Amygdala (tissue), 56 donors: Measurements from ENCODE around the gene OSBPL5.

Source experiments
- DNase-seq, 56 donors: peaks; one replicate each; lab custom pipeline; 2025; lab: John Stamatoyannopoulos, UW

Gene OSBPL5

DNA sequence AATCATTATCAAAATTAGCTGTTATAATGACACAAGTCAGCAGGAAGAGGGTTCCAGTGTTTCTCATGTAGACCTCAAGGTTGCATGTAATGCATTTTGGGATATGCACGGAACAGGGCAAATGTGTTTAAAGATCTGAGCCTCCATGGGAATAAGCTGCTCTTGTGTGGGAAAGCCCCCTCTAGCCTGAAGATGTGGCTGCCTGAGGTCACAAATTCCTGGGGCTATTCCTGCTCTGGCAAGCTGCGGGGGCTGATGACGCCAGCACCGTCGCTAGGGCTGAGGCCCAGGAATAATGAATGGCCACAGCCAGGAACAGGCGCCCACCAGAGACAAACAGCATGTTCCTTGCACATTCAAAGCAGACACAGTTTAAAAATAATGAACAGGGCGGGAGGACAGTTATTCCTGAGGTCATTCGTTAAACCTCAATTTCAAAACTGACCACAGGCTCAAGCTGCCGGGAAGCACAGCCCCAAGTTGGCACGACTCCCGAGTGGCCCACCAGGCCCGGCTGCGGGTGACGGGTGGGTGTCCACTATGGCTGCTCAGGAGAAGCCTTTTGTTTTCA lies 11.7 kb downstream of the OSBPL5 start:
- peak in 13 of 56 donors; percentile 18 to 66 (median 37) for DNase-seq

DNA sequence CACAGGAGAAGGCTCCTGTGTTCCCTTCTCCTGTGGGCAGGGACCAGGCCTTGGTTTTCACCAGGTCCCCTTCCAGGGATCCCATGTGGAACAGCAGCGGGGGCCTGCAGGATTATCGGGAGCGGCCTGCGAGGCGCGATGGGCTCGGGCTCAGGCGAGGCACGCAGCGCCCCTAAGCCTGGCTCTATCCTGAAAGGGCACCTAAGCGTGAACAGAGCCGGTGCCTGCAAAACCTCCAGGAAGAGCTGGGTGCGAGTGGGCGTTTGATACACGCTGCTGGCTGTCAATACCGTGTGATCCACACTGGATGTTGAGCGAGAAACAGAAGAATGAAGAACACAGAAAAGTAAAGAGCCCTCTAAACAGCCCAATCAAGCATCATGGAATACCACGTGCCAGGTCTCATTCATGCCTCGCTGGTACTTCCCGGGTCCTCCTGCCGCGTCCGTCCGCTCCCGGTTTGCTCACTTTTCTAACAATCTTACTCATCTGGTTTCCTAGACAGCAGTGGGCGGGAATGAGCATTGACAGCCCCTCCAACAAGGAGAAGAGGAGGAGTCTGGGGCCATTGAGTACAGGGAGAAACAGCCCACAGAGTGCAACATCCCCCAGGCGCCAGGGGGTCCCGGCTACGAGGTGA lies 12.5 kb downstream of the OSBPL5 start:
- no peak for DNase-seq

DNA sequence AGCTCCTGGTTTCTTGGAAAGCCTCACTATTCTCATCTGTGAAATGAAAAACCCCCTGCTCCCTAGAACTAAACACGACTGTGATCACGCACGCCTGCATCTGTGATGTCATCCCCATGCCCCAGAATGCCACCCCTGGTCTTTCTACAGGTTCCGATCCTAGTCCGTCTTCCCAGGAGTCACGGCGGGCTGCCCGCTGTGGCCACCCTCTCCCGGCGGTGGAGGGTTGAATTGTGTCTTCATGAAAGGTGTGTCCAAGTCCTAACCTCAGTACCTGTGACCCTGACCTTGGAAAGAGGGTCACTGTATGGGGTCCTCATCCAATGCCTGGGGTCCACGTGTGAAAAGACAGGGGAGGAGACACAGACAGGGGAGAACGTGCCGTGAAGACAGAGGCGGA lies 14.4 kb downstream of the OSBPL5 start:
- DNase-seq = no peak

DNA sequence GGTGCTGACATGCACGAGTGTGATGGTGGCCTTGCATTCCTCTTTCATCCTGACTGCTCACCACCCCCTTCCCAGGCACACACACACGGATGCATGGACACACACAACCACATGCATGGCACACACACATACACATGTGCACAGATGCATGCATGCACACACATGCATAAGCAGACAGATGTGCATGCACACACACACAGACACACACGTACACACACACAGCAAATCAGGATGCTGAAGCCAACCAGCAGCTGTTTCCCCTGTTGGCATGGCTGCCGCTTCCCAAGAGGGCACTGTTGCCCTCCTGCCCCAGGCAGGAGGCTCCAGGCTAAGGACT lies 15.3 kb downstream of the OSBPL5 start:
- no peak for DNase-seq

DNA sequence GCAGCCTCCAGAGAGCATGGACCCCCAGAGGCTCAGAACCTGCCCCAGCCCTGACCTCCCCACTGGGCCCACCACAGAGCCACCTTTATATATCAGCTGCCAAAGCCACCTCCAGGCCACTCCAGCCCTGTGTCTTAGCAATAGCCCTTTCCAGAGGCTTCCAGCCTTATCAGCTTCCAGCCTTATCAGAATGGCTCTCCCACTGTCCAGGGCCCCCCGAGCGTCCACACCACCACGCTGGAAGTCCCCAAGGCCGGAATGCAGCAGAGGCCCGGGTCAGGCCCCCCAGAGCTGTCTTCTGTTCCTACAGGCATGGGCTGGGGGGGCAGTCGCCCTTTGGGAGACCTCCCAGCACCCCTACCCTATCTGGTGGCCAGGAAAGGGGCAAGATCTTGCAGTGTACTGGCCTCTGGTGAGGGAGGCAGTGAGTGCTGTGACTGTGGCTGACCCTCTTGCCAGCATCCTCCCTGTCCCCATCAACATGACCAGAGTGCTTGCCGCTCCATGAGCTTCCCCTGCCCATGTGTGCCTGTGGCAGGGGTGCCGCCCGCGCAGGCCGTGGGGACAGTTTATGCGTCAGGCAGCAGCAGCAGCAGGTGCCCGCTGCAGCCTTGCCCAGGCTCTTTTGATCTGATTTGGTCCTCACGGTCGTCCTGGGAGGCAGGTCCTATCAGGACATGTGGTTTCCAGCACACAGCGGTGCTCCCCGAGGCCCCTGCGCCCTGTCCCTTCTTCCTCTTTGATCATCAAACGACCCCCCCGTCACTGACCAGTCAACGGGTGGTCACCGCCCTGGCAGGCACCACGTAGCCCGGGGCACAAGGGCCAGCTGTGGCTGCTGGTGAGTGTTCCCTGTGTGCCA lies 15.9 kb downstream of the OSBPL5 start:
- no peak for DNase-seq

DNA sequence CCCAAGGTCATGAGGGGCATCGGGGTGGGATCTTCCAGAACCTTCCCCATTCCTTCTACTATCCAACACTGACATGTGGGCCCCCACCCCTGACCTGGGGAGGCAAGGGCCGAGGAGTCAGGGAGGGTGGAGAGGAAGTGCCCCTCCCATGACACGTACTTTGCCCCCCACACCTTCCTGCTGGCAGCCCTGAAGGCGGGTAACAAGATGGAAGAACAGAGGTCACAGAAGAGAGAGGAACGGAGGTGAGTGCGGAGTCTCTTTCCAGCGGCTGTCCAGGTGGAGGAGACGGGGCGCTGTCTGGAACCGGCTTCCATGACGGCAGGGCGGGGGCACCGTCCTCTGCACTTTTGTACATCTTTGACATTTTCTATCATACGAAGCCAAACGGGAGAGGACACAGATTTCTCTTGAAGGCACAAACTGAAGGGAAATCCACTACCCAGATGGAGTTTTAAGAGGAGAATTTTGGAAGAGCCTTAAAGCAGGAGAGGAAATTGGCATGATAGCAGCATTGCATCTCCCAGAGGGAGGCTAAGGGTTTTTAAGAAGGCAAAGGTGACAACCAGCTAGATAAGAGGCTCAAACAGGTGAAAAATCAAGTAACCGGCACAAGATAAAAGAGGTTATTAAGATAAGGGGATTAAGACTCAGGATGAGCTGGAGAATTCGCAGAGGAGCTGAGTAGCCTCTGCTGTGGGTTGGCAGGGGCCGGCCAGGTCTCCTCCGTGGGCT lies 16.7 kb downstream of the OSBPL5 start:
- no peak for DNase-seq

DNA sequence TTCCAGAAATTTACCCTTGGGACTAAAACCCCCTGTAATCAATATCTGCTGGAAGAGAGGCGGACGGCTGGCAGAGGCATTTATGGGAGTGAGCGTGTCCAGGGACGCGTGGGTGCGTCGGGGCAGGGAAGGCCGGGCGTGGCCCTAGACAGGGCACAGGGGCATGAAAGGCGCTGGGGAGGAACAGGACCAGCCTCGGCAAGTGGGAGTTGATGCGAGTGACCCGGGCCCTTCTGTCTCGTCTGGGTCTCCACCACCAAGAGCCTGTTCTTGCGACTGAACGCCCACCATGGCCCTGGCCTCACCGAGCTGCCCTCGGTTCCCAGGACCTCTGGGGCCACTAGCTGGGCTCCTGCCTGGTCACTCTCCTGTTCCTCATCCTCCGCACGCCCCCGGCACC lies 17.5 kb downstream of the OSBPL5 start:
- no peak for DNase-seq

DNA sequence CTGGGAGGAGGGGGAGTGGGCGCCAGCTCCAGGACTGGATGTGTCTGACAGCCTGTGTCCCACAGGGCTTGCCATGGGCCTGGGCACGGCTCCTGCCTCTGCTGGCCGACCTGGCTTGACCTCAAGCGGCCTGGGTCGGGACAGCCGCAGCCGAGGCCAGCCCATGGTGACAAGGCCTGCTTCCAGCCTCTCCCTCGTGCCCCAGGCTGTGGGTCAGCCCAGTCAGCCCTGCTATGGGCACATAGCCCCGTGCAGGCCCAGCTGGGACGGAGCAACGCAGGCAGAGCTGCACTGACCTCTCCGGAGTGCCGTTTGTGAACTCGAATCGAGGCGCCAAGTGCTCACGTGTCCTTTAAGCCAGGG lies 17.9 kb downstream of the OSBPL5 start:
- DNase-seq = peak in 4 of 56 donors; percentile 23 to 47 (median 34)

DNA sequence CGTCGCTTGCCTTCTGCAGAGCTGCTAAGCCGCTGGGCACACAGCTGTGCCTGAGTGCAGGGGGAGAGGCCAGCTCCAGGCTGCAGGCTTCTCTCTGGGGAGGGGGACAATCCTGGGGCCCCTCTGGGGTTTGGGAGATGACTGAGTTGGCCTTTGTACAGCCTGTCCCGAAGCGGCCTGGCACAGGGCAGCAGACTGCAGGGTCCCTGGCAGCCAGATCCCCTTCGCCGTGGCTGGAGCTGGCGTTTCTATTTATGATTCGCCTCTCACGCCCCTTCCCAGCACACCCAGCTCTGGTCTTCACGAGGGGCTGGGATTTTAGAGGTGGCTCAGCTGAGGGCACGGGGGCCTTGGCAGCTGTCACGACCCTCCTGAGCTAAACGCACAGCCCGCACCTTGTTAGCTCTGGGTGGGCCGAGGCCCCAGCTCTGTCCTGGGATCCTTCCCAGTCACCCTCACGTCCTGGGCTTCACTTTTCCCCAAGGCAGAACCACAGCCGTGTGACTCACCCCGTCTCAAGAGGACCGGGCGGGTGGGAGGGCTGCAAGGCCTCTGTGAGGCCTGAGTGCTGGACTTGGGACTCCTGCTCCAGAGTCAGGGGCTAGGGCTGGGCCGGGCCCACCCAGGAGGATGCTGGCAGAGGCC lies 18.4 kb downstream of the OSBPL5 start:
- DNase-seq = no peak

DNA sequence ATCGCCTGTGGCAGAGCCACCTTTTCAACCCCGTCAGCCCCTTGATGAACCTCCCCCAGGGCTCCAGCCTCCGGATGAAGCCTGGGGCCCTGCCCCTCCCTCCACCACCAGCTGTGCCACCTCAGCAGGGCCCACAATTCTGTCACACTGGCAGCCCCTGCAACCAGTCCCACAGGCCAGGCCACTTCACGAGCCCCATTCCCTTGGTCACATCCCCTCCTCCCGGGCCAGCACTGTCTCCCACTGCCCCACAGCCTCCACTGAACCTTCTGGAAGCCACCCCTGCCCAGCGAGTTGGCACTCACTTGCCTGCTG lies 19.9 kb downstream of the OSBPL5 start:
- DNase-seq = no peak

DNA sequence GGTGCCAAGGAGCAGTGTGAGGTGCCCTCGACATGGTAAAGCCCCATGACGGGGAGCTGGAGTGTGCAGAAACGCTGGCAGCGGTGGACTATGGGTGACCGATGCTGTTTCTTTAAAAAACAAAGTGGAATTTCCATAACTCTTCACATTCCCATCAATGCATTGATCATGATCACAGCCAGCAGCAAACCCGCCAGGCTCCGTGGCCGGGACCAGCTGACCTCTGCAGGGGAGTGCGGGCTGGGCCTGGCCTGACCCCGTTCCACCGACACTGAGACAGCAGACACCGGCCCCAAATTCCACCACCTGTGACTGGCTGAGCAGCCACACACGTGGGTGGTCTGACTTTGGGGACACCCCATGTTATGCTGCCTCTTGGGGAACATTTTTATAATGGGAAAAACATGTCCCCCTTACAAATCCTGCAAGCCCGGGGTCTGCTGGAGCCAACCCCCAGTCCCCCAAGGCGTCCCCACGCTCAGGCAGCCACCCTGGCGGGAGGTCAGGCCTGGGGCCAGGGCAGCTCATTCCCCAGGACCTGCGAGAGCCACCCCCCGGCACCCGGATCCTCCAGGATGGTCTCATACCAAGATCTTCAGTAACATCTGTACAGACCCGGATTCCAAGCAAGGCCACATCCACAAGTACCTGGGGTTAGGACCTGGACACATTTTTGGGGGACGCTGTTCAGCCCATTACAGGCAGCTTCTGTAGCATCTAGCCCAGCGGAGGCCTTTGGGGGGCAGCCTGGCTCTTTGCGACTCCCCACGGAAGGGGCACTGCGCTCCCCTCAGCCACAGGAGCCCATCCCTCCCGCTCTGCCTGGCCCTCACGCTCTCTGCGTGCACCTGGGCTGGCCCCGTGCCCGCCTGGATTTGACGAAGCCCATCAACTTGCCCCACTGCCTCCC lies 20.6 kb downstream of the OSBPL5 start:
- DNase-seq = no peak

DNA sequence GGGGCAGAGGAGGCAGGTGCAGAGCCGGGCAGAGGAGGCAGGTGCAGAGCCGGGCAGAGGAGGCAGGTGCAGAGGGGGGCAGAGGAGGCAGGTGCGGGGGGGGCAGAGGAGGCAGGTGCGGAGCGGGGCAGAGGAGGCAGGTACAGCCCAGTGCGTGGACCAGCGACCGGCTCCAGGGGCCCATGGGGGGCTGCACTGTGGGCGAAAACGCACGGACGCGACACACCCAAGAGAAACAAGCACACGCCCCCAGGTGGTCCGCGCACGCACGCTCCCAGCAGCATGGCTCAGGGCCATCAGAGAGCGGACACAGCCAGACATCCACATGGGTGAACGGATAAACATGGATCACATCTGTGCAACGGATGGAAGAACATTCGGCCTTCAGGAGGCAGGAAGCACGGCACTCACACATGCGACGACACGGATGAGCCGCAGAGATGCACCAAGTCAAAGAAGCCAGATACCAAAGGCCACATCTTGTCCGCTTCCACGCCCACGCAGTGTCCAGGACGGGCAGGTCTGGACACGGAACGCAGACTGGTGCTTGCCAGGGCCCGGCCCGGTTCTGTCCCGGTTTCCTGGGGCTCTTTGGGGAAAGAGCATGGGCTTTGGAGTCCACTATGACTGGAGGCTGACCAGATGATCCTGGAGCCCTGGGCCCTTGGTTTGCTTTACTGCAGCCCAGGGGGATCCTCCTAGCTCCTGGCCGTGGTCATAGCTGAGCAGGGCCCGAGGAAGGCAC lies 21.8 kb downstream of the OSBPL5 start:
- no peak for DNase-seq

DNA sequence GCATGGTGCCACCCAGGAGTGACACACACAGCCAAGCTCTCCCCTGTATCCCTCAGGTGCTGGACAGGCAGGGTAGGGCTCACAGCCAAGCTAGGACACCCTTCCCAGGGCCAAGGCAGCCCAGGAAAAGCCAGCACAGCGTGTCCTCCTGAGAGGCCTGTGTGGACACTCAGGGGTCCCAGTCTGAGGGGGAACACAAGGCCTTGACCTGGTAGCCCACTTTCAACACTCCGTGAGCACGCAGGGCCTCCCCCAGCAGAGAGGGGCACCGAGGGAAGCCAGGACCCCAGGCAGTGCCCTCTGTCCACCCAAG lies 24.9 kb downstream of the OSBPL5 start:
- no peak for DNase-seq

DNA sequence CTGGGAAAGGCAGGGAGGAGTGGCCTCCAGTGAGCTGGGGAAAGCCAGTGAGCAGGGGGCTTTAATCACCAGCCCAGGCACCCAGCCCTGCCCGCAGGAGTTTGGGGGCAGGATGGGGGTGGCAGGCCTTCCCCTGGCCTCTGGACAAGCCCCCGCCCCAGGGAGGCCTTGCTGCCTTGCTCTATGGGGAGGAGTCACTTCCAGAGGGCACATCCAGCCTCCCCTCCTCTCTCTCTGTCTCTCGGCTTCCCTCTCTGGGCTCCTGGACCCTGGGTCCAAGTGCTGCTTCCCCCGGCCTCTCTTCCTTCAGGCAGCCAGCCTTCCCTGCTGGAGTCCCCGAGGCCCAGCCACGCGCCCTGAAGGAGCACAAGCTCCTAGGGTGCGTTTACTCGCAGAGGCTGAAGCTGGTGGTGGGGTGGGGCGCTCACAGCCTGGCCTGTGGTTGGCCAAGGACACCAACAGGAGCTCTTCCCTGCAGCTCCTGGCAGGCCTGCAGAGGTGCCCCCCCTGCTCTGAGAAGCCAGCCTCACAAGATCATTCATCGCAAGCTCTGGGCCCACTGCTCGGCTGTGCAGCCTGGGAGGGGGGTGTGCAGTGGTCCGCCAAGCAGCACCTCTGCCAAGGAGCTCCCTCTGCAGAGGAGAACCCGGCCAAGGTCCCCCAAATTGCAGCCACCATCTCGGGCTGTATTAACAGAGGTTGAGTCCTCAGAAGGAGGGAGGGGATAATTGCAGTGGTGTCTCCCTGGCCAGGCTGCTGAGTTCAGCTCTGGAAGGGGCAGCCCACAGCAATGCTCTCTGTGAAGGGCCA lies 25.4 kb downstream of the OSBPL5 start:
- no peak for DNase-seq

DNA sequence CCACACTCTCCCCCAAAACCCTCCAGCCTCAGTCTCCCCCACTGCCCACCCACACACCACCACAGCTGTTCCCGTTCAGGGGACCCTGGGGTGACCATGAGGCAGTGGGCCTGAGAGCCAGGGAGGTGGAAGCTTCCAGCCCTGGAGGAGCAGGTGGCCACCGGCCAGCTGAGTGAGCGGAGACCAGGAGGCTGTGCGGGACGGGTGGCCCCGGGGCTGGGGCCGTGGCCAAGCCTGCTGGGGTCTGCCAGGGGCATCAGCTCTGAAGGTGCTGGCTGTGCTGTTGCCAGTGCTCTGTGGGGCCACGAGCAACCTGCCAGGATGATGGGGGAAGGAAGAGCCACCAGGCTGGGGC lies 26.0 kb downstream of the OSBPL5 start:
- DNase-seq = no peak

DNA sequence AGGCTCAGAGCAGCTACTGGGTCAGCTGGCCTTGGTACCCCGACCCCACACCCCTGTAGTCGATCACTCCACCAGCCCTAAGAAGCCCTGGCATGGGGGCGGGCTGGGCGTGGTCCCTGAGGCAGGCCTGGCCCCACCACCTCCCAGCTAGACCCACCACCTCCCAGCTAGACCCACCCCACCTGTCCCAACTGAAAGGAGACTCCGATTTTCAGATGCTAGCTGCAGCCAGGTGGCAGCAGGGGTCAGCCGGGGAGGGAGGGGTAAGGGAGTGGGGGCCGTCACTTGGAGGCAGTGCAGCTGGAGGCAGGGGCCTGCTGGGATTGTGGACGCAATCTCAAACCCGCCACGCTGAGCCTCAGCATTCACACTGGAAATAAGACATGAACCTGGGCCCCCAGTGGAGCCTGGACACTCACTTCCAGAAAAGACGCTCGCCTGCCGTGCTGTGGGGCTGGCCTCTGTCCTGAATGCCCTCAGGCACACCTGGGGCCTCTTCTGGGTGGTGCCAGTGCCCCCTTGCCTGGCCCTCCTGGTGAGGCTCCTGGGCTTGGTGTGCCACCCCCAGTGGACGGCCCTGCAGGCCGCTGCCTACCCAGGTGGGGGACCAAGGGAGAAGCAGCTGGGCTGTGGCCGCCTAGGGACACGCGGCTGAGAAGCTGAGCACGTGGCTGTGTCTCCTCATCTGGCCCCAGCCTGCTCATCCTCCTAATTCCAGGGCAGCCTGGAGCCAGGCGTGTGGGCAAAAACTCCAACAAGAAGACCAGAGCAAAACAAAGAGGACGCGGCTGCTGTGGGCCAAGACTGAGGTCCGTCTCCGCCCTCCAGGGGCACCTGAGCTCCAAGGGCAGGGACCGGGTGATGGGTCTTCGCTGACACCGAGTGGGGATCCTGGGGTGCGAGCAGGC lies 26.7 kb downstream of the OSBPL5 start:
- no peak for DNase-seq

DNA sequence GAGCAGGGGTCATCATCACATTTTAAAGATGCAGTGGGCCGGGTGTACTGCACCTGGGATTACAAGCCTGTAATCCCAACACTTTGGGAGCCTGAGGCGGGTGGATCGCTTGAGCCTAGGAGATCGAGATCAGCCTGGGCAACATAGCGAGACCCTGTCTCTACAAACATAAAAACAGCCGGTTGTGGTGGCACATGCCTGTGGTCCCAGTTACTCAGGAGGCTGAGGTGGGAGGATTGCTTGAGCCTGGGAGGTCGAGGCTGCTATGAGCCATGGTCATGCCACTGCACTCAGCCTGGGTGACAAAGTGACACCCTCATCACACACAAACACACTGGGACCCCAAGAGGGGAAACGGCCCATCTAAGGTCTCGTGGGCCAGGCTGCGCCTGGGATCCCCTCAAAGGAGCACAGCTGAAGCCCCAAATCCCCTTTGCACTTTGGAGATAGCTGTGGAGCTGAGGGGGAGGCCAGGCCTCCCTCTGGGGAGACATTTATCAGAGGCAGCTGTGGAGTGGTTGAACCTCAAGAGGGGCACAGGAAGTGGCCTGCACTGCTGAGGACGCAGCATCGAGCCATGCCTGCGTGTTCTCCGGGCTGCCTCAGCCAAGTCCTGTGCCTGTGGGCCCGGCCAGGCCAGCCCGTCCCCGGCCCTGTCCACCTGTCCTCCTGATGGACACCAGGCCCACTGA lies 27.5 kb downstream of the OSBPL5 start:
- no peak for DNase-seq
